ENCODE results near the gene APOBEC3G. TPM values are rescaled to one million over a fixed set of nuclear protein-coding genes. Genes with fewer than 3 reads are reported as not detected.
"Not testable (repeated sequence)": the region's sequence is repeated elsewhere in the genome, so short reads cannot be mapped to it uniquely, and the experiment has no call there.

The APOBEC3G gene
- total RNA-seq, 1 experiment from 2014 or later = 15.8 TPM

GRCh38 chr22:39066442-39067276, 10.4 kb upstream of the APOBEC3G start:
- not testable (repeated sequence) for DNase-seq (ENCODE audit: low read depth)

GRCh38 chr22:39068033-39068785, 8.9 kb upstream of the APOBEC3G start:
- DNase-seq (ENCODE audit: low read depth) = no peak

- DNase-seq (ENCODE audit: low read depth) = no peak
These were observed 6.9 kb upstream of the APOBEC3G start for GRCh38 chr22:39070186-39070585.

GRCh38 chr22:39072581-39072981, 4.5 kb upstream of the APOBEC3G start:
- DNase-seq (ENCODE audit: low read depth) = not testable (repeated sequence)

GRCh38 chr22:39073981-39074380, 3.1 kb upstream of the APOBEC3G start:
- DNase-seq (ENCODE audit: low read depth) = no peak

GRCh38 chr22:39076155-39077025, 685 bp upstream of the APOBEC3G start:
- not testable (repeated sequence) for DNase-seq (ENCODE audit: low read depth)

GRCh38 chr22:39077912-39078311, 837 bp downstream of the APOBEC3G start:
- not testable (repeated sequence) for DNase-seq (ENCODE audit: low read depth)

GRCh38 chr22:39078329-39078728, 1.3 kb downstream of the APOBEC3G start:
- no peak for DNase-seq (ENCODE audit: low read depth)

GRCh38 chr22:39079054-39079637, 2.1 kb downstream of the APOBEC3G start:
- DNase-seq (ENCODE audit: low read depth) = not testable (repeated sequence)

- DNase-seq (ENCODE audit: low read depth) = no peak
These were observed 3.1 kb downstream of the APOBEC3G start for GRCh38 chr22:39080052-39080762.

GRCh38 chr22:39081016-39081415, 3.9 kb downstream of the APOBEC3G start:
- no peak for DNase-seq (ENCODE audit: low read depth)

GRCh38 chr22:39081598-39081997, 4.5 kb downstream of the APOBEC3G start:
- no peak for DNase-seq (ENCODE audit: low read depth)

- DNase-seq (ENCODE audit: low read depth) = no peak
These were observed 6.4 kb downstream of the APOBEC3G start for GRCh38 chr22:39083212-39084165.

- no peak for DNase-seq (ENCODE audit: low read depth)
These were observed 7.6 kb downstream of the APOBEC3G start for GRCh38 chr22:39084666-39085065.

- no peak for DNase-seq (ENCODE audit: low read depth)
These were observed 10.0 kb downstream of the APOBEC3G start for GRCh38 chr22:39087098-39087497.

GRCh38 chr22:39087881-39088684, 11.0 kb downstream of the APOBEC3G start:
- DNase-seq (ENCODE audit: low read depth) = no peak

- no peak for DNase-seq (ENCODE audit: low read depth)
These were observed 11.6 kb downstream of the APOBEC3G start for GRCh38 chr22:39088685-39089032.

- no peak for DNase-seq (ENCODE audit: low read depth)
These were observed 12.9 kb downstream of the APOBEC3G start for GRCh38 chr22:39089928-39090327.

Measured in Daoy (cell line).